ENCODE results near the gene CEP192. TPM values are rescaled to one million over a fixed set of nuclear protein-coding genes. Genes with fewer than 3 reads are reported as not detected.

The CEP192 gene
- total RNA-seq, 1 donor from 2014 or later, result 17.9 TPM

GRCh38 chr18:13025233-13025632, 34.1 kb downstream of the CEP192 start:
- intact Hi-C loops (cut with DNase I), result no loop called here
- Histone ChIP-seq H3K9me3 (peaks cover 3% of the 10 kb centered on the region), H3K27me3 (no peaks in the 10 kb centered on the region), H3K4me3 (no peak overlapping the region), H3K27ac (no peak overlapping the region), H3K4me1 (no peaks in the 10 kb centered on the region), H3K36me3 (peaks cover 0 to 44% of the 10 kb centered on the region in 2 donors)
- DNase-seq (ENCODE audit: extremely low spot score in 2 of 2), result no peak
- TF ChIP-seq, protein P1, sequence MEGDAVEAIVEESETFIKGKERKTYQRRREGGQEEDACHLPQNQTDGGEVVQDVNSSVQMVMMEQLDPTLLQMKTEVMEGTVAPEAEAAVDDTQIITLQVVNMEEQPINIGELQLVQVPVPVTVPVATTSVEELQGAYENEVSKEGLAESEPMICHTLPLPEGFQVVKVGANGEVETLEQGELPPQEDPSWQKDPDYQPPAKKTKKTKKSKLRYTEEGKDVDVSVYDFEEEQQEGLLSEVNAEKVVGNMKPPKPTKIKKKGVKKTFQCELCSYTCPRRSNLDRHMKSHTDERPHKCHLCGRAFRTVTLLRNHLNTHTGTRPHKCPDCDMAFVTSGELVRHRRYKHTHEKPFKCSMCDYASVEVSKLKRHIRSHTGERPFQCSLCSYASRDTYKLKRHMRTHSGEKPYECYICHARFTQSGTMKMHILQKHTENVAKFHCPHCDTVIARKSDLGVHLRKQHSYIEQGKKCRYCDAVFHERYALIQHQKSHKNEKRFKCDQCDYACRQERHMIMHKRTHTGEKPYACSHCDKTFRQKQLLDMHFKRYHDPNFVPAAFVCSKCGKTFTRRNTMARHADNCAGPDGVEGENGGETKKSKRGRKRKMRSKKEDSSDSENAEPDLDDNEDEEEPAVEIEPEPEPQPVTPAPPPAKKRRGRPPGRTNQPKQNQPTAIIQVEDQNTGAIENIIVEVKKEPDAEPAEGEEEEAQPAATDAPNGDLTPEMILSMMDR (IDR thresholded peaks at IDR 0.05), result no peak
- TF ChIP-seq POLR2A (IDR thresholded peaks at IDR 0.05) (no peak), POLR2AphosphoS5 (IDR thresholded peaks at IDR 0.05; ENCODE audit: insufficient read depth in 1 of 2, low read depth in 1 of 2) (no peak)

GRCh38 chr18:13026583-13027270, 35.6 kb downstream of the CEP192 start:
- TF ChIP-seq, protein P1 (IDR thresholded peaks at IDR 0.05), result no peak
- H3K4me3 ChIP-seq, result no peak overlapping the region
- no peak overlapping the region for H3K27ac ChIP-seq
- no peak for DNase-seq (ENCODE audit: extremely low spot score in 2 of 2)
- H3K4me1 ChIP-seq, result no peaks in the 10 kb centered on the region
- intact Hi-C loops (cut with DNase I), result no loop called here
- H3K9me3 ChIP-seq, result peaks cover 3% of the 10 kb centered on the region
- no peaks in the 10 kb centered on the region for H3K27me3 ChIP-seq
- H3K36me3 ChIP-seq, result peaks cover 0 to 40% of the 10 kb centered on the region in 2 donors

DNA sequence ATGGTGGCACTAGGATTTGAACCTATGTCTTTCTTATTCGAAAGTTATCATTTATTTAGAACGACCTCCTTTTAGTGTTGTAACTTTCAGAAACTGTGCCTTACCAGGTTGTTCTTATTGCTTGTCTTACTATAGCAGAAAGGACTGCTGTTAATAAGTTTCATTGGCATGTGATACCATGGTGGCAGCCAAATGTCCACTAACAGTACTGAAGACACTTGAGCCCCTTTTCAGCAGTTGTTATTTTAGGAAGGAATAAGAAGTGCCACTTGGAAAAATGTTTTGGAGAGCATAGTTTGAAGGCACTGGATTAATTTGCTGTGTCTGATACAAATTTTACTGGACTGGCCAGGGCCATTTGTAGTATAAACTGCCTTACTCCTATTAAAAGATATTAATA, 37.7 kb downstream of the CEP192 start:
- TF ChIP-seq POLR2AphosphoS5 (IDR thresholded peaks at IDR 0.05; ENCODE audit: insufficient read depth in 1 of 2, low read depth in 1 of 2) (no peak), POLR2A (IDR thresholded peaks at IDR 0.05) (no peak)
- TF ChIP-seq, protein P1 (IDR thresholded peaks at IDR 0.05), result no peak
- Histone ChIP-seq H3K36me3 (peaks cover 0 to 40% of the 10 kb centered on the region in 2 donors), H3K9me3 (no peaks in the 10 kb centered on the region), H3K4me3 (no peak overlapping the region), H3K27me3 (no peaks in the 10 kb centered on the region), H3K27ac (no peak overlapping the region), H3K4me1 (no peaks in the 10 kb centered on the region)
- intact Hi-C loops (cut with DNase I), result no loop called here
- no peak for DNase-seq (ENCODE audit: extremely low spot score in 2 of 2)

DNA sequence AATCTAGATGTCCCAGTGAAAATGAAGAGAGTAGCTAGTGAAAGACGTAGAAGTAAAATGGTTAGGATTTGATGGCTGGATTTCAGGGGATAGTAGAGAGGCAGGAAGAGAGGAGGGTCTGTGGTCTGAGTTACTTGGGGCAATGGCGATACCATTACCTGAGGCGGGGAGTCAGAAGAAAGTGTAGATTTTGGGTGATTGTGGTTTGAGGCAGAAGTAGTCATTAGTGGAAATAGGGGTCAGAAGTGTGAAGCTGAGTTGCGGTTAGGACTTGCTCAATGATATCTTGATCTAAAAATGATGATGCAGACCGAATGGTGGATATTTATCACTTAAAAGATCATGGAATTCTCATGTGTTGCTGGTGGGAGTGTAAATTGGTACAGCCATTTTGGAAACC, 41.0 kb downstream of the CEP192 start:
- Histone ChIP-seq H3K36me3 (peaks cover 0 to 27% of the 10 kb centered on the region in 2 donors), H3K27me3 (no peaks in the 10 kb centered on the region), H3K27ac (no peak overlapping the region), H3K4me3 (no peak overlapping the region), H3K9me3 (no peaks in the 10 kb centered on the region), H3K4me1 (no peaks in the 10 kb centered on the region)
- DNase-seq (ENCODE audit: extremely low spot score in 2 of 2), result no peak
- TF ChIP-seq POLR2A (IDR thresholded peaks at IDR 0.05) (no peak), POLR2AphosphoS5 (IDR thresholded peaks at IDR 0.05; ENCODE audit: insufficient read depth in 1 of 2, low read depth in 1 of 2) (no peak)
- TF ChIP-seq, protein P1 (IDR thresholded peaks at IDR 0.05), result no peak
- intact Hi-C loops (cut with DNase I), result no loop called here

- H3K4me3 ChIP-seq, result no peak overlapping the region
- no peaks in the 10 kb centered on the region for H3K4me1 ChIP-seq
- H3K36me3 ChIP-seq, result peaks cover 0 to 20% of the 10 kb centered on the region in 2 donors
- H3K9me3 ChIP-seq, result no peaks in the 10 kb centered on the region
- intact Hi-C loops (cut with DNase I), result no loop called here
- TF ChIP-seq, protein P1 (IDR thresholded peaks at IDR 0.05), result no peak
- TF ChIP-seq POLR2A (IDR thresholded peaks at IDR 0.05) (no peak), POLR2AphosphoS5 (IDR thresholded peaks at IDR 0.05; ENCODE audit: insufficient read depth in 1 of 2, low read depth in 1 of 2) (no peak)
- no peak for DNase-seq (ENCODE audit: extremely low spot score in 2 of 2)
- H3K27me3 ChIP-seq, result no peaks in the 10 kb centered on the region
- no peak overlapping the region for H3K27ac ChIP-seq
Measured at GRCh38 chr18:13035249-13035914, 44.2 kb downstream of the CEP192 start.

Measured in vagina (tissue), 2 donors.